Measurements from ENCODE around the gene SEL1L2.

SEL1L2 gene, protein sequence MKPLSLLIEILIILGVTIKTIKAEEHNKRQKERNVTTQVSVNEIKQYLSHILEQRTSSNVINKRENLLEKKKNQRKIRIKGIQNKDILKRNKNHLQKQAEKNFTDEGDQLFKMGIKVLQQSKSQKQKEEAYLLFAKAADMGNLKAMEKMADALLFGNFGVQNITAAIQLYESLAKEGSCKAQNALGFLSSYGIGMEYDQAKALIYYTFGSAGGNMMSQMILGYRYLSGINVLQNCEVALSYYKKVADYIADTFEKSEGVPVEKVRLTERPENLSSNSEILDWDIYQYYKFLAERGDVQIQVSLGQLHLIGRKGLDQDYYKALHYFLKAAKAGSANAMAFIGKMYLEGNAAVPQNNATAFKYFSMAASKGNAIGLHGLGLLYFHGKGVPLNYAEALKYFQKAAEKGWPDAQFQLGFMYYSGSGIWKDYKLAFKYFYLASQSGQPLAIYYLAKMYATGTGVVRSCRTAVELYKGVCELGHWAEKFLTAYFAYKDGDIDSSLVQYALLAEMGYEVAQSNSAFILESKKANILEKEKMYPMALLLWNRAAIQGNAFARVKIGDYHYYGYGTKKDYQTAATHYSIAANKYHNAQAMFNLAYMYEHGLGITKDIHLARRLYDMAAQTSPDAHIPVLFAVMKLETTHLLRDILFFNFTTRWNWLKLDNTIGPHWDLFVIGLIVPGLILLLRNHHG

DNA sequence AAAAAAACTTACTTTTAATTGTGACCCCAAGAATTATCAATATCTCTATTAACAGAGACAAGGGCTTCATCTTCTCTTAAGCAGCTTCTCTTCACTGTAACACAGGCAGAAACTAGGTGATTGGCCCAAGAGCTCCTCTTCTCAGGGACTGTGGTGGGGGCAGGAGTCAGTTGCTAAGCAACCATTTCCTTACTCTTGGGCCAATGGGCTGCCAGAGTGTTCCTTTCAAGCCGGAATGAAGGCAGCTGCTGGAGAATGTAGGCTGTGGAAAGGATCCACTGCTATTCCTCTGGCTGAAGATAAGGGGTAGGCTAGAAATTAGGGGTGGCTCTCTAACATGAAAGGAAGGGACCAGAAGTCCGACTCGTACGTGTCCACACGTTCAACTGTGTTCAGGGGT is at the start of gene SEL1L2:
Gene SEL1L2, minus strand, starts transcription at position 150 of the 400 bp plus-strand sequence. Its CDS starts 80 bp downstream, at position 70.
- Histone ChIP-seq H3K9ac (ENCODE audit: low read depth in 1 of 2, low read length in 2 of 2) (no peak within 1 kb of the TSS), H3K27me3 (ENCODE audit: control insufficient read depth in 2 of 2, insufficient read depth in 2 of 2, low read length in 2 of 2) (no peaks in the 10 kb centered on the region), H3K4me3 (ENCODE audit: low read length in 2 of 2) (no peak within 1 kb of the TSS), H3K36me3 (ENCODE audit: control insufficient read depth in 2 of 2, insufficient read depth in 2 of 2, low read length in 2 of 2) (no peaks in the 10 kb centered on the region), H3K27ac (ENCODE audit: low read depth in 2 of 2, low read length in 2 of 2) (no peak within 1 kb of the TSS), H3K4me1 (ENCODE audit: control insufficient read depth in 2 of 2, insufficient read depth in 2 of 2, low read length in 2 of 2) (no peaks in the 10 kb centered on the region), H3K9me3 (ENCODE audit: control insufficient read depth in 2 of 2, low read length in 2 of 2) (no peaks in the 10 kb centered on the region)

DNA sequence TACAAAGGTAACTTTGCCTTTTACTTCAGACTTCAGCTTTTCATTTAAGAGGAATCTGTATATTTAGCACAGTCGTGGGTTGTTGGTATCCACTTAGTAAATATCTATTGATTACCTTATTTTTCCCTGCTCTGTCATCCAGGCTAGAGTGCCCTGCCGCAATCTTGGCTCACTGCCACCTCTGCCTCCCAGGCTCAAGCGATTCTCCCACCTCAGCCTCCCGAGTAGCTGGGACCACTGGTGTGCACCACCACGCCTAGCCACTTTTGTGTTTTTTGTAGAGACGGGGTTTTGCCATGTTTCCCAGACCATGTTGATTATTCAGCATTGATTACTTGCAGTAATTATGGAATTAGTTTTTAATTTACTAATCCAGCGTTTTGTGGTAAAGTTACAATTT is 46.2 kb upstream of the SEL1L2 start:
- Histone ChIP-seq H3K36me3 (ENCODE audit: control insufficient read depth in 2 of 2, insufficient read depth in 2 of 2, low read length in 2 of 2) (no peaks in the 10 kb centered on the region), H3K4me1 (ENCODE audit: control insufficient read depth in 2 of 2, insufficient read depth in 2 of 2, low read length in 2 of 2) (no peaks in the 10 kb centered on the region), H3K27me3 (ENCODE audit: control insufficient read depth in 2 of 2, insufficient read depth in 2 of 2, low read length in 2 of 2) (no peaks in the 10 kb centered on the region), H3K4me3 (ENCODE audit: low read length in 2 of 2) (no peak overlapping the region), H3K9me3 (ENCODE audit: control insufficient read depth in 2 of 2, low read length in 2 of 2) (no peaks in the 10 kb centered on the region), H3K9ac (ENCODE audit: low read depth in 1 of 2, low read length in 2 of 2) (no peak overlapping the region), H3K27ac (ENCODE audit: low read depth in 2 of 2, low read length in 2 of 2) (no peak overlapping the region)

DNA sequence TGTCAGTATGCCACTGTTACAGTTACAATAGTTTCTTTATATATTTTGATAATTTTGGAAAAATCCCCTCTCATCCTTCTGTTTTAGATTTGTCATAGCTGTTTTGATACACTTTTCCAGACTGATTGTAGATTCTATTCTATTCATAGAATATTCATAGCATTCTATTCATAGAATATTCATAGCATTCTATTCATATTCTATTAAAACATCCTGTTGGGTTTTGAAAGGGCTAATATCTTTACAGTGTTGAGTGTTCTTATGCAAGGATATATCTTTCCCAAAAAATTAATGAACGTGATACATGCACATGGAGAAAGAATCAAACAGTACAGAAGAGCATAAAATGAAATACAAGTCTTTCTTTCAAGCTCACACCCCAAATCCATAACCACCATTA is 42.9 kb upstream of the SEL1L2 start:
- Histone ChIP-seq H3K9me3 (ENCODE audit: control insufficient read depth in 2 of 2, low read length in 2 of 2) (no peaks in the 10 kb centered on the region), H3K9ac (ENCODE audit: low read depth in 1 of 2, low read length in 2 of 2) (no peak overlapping the region), H3K36me3 (ENCODE audit: control insufficient read depth in 2 of 2, insufficient read depth in 2 of 2, low read length in 2 of 2) (no peaks in the 10 kb centered on the region), H3K4me3 (ENCODE audit: low read length in 2 of 2) (no peak overlapping the region), H3K27me3 (ENCODE audit: control insufficient read depth in 2 of 2, insufficient read depth in 2 of 2, low read length in 2 of 2) (no peaks in the 10 kb centered on the region), H3K4me1 (ENCODE audit: control insufficient read depth in 2 of 2, insufficient read depth in 2 of 2, low read length in 2 of 2) (no peaks in the 10 kb centered on the region), H3K27ac (ENCODE audit: low read depth in 2 of 2, low read length in 2 of 2) (no peak overlapping the region)

DNA sequence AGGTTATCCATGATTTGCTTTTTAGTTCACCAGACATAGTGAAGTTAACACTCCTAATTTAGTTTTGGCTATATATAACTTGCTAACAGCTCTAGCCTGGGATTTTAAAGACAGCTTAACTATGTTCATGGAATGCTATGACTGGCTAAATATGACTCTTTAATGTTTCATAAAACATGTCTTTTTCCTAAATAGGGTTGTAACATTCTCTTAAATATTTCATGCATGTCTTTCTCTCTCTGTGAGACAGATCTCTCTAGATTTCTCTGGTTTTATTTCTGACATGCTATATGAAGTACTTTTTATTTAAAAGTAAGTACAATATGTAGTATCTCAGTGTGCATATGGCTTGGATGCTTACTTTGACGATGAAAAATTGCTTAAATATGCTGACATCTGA is 40.6 kb upstream of the SEL1L2 start:
- H3K4me1 ChIP-seq (ENCODE audit: control insufficient read depth in 2 of 2, insufficient read depth in 2 of 2, low read length in 2 of 2): no peaks in the 10 kb centered on the region
- H3K4me3 ChIP-seq (ENCODE audit: low read length in 2 of 2): no peak overlapping the region
- no peaks in the 10 kb centered on the region for H3K27me3 ChIP-seq (ENCODE audit: control insufficient read depth in 2 of 2, insufficient read depth in 2 of 2, low read length in 2 of 2)
- H3K27ac ChIP-seq (ENCODE audit: low read depth in 2 of 2, low read length in 2 of 2): no peak overlapping the region
- H3K9ac ChIP-seq (ENCODE audit: low read depth in 1 of 2, low read length in 2 of 2): no peak overlapping the region
- no peaks in the 10 kb centered on the region for H3K36me3 ChIP-seq (ENCODE audit: control insufficient read depth in 2 of 2, insufficient read depth in 2 of 2, low read length in 2 of 2)
- no peaks in the 10 kb centered on the region for H3K9me3 ChIP-seq (ENCODE audit: control insufficient read depth in 2 of 2, low read length in 2 of 2)

DNA sequence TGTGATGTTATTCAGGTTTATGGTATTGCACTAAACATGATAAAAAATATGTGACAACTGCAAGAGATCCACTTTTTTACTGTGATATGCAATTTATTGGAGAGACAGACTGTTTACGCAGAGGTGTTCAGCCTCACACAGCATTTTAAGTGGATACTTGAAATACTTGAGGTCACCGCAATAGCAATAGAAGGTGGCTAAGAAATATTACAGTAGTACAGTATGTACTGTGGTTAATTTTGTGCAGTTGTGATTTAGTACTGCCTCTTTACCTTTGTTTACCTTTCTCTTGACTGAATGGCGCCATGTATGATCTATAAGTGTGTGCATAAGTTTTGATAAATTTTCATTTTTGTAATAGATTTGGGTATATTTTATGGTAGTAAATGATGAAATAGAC is 22.3 kb upstream of the SEL1L2 start:
- Histone ChIP-seq H3K27ac (ENCODE audit: low read depth in 2 of 2, low read length in 2 of 2) (no peak overlapping the region), H3K4me3 (ENCODE audit: low read length in 2 of 2) (no peak overlapping the region), H3K9ac (ENCODE audit: low read depth in 1 of 2, low read length in 2 of 2) (no peak overlapping the region), H3K36me3 (ENCODE audit: control insufficient read depth in 2 of 2, insufficient read depth in 2 of 2, low read length in 2 of 2) (no peaks in the 10 kb centered on the region), H3K4me1 (ENCODE audit: control insufficient read depth in 2 of 2, insufficient read depth in 2 of 2, low read length in 2 of 2) (no peaks in the 10 kb centered on the region), H3K9me3 (ENCODE audit: control insufficient read depth in 2 of 2, low read length in 2 of 2) (peaks cover 4 to 5% of the 10 kb centered on the region in 2 donors), H3K27me3 (ENCODE audit: control insufficient read depth in 2 of 2, insufficient read depth in 2 of 2, low read length in 2 of 2) (no peaks in the 10 kb centered on the region)

DNA sequence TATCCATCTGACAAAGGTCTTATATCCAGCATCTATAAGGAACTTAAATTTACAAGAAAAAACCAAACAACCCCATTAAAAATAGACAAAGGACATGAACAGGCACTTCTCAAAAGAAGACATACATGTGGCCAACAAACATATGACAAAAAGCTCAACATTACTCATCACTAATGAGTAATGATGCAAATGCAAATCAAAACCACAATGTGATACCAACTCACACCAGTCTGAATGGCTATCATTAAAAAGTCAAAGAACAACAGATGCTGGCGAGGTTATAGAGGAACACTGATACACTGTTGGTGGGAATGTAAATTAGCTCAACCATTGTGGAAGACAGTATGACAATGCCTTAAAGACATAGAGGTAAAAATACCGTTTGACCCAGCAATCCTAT is 18.8 kb upstream of the SEL1L2 start:
- Histone ChIP-seq H3K9me3 (ENCODE audit: control insufficient read depth in 2 of 2, low read length in 2 of 2) (no peaks in the 10 kb centered on the region), H3K9ac (ENCODE audit: low read depth in 1 of 2, low read length in 2 of 2) (no peak overlapping the region), H3K36me3 (ENCODE audit: control insufficient read depth in 2 of 2, insufficient read depth in 2 of 2, low read length in 2 of 2) (no peaks in the 10 kb centered on the region), H3K27me3 (ENCODE audit: control insufficient read depth in 2 of 2, insufficient read depth in 2 of 2, low read length in 2 of 2) (no peaks in the 10 kb centered on the region), H3K4me1 (ENCODE audit: control insufficient read depth in 2 of 2, insufficient read depth in 2 of 2, low read length in 2 of 2) (no peaks in the 10 kb centered on the region), H3K27ac (ENCODE audit: low read depth in 2 of 2, low read length in 2 of 2) (no peak overlapping the region), H3K4me3 (ENCODE audit: low read length in 2 of 2) (no peak overlapping the region)

DNA sequence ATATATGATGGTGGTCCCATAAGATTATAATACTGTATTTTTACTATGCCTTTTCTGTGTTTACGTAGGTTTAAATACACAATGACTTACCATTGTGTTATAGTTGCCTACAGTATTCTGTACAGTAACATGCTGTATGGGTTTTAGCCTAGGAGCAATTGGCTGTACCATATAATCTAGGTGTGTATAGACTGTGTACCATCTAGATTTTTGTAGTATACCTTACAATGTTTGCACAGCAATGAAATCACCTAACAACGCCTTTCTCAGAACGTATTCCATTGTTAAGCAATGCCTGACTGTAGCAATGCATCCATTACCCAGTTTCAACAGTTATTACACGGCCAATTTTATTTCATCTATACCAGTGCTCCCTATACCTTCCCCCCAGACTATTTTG is 15.6 kb upstream of the SEL1L2 start:
- Histone ChIP-seq H3K9me3 (ENCODE audit: control insufficient read depth in 2 of 2, low read length in 2 of 2) (no peaks in the 10 kb centered on the region), H3K36me3 (ENCODE audit: control insufficient read depth in 2 of 2, insufficient read depth in 2 of 2, low read length in 2 of 2) (no peaks in the 10 kb centered on the region), H3K4me3 (ENCODE audit: low read length in 2 of 2) (no peak overlapping the region), H3K27ac (ENCODE audit: low read depth in 2 of 2, low read length in 2 of 2) (no peak overlapping the region), H3K4me1 (ENCODE audit: control insufficient read depth in 2 of 2, insufficient read depth in 2 of 2, low read length in 2 of 2) (no peaks in the 10 kb centered on the region), H3K27me3 (ENCODE audit: control insufficient read depth in 2 of 2, insufficient read depth in 2 of 2, low read length in 2 of 2) (no peaks in the 10 kb centered on the region), H3K9ac (ENCODE audit: low read depth in 1 of 2, low read length in 2 of 2) (no peak overlapping the region)

DNA sequence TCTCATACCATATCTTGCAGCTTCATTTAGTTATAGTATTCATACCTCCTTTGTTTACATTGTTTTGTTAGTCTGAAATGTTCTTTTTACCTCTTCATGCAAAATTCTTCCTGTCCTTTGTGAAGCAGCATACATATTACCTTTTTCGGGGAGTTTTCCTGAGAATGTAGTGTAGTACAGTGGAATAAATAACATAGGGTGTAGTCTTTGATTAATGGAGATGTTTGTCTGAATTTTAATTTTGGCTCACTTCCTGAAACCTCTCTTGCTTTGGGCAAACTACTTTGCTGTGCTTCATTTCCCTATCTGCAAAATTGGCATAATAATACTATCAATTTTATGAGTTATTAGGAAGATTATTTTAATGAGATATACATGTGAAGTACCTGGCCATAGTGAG is 10.5 kb upstream of the SEL1L2 start:
- H3K27ac ChIP-seq (ENCODE audit: low read depth in 2 of 2, low read length in 2 of 2): no peak overlapping the region
- H3K27me3 ChIP-seq (ENCODE audit: control insufficient read depth in 2 of 2, insufficient read depth in 2 of 2, low read length in 2 of 2): no peaks in the 10 kb centered on the region
- no peak overlapping the region for H3K4me3 ChIP-seq (ENCODE audit: low read length in 2 of 2)
- no peaks in the 10 kb centered on the region for H3K36me3 ChIP-seq (ENCODE audit: control insufficient read depth in 2 of 2, insufficient read depth in 2 of 2, low read length in 2 of 2)
- H3K9ac ChIP-seq (ENCODE audit: low read depth in 1 of 2, low read length in 2 of 2): no peak overlapping the region
- H3K4me1 ChIP-seq (ENCODE audit: control insufficient read depth in 2 of 2, insufficient read depth in 2 of 2, low read length in 2 of 2): no peaks in the 10 kb centered on the region
- H3K9me3 ChIP-seq (ENCODE audit: control insufficient read depth in 2 of 2, low read length in 2 of 2): no peaks in the 10 kb centered on the region

DNA sequence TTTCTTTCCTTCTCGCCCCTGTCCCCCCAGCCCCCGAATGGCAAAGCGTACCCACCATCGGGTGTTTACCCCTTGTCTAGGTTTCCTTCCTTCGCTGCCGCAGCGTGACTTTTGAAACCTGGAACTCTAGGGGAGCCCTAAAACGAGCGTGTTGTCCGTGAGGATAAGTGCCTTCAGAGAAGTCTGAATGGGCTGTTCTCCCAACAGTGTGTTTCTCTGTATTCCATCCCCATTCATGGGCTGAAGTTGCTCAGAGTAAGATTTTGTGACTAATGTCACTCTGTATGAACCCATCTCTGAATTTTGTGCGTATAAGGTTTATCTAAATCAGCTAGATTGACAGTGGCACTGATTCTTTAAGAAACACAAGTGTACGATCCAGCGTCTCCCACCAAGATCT is 5.9 kb upstream of the SEL1L2 start:
- H3K36me3 ChIP-seq (ENCODE audit: control insufficient read depth in 2 of 2, insufficient read depth in 2 of 2, low read length in 2 of 2): no peaks in the 10 kb centered on the region
- H3K4me3 ChIP-seq (ENCODE audit: low read length in 2 of 2): peak overlapping the region; percentile 60 to 84
- H3K27ac ChIP-seq (ENCODE audit: low read depth in 2 of 2, low read length in 2 of 2): no peak overlapping the region
- peak overlapping the region in 1 of 2 donors; percentile 65 for H3K9ac ChIP-seq (ENCODE audit: low read depth in 1 of 2, low read length in 2 of 2)
- H3K27me3 ChIP-seq (ENCODE audit: control insufficient read depth in 2 of 2, insufficient read depth in 2 of 2, low read length in 2 of 2): no peaks in the 10 kb centered on the region
- no peaks in the 10 kb centered on the region for H3K9me3 ChIP-seq (ENCODE audit: control insufficient read depth in 2 of 2, low read length in 2 of 2)
- H3K4me1 ChIP-seq (ENCODE audit: control insufficient read depth in 2 of 2, insufficient read depth in 2 of 2, low read length in 2 of 2): no peaks in the 10 kb centered on the region

DNA sequence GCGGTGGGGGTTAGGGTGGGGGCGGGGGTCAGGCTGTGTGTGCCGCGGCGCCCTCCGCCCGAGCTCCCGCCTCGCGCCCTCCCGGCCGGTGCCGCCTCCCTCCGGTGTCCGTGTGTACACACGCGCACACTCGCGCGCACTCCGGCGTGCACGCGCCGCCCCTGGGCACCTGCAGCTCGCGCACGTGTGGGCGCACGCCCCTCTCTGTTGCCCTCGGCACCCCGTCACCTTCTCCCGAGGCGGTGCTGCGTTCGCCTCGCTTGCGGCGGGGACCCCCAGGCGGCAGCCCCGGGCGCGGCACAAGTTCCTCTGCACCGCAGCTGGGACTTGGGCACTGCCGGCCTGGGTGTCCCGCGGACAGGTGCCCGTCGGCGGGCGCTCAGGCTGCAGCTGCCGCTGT is 5.4 kb upstream of the SEL1L2 start:
- no peaks in the 10 kb centered on the region for H3K9me3 ChIP-seq (ENCODE audit: control insufficient read depth in 2 of 2, low read length in 2 of 2)
- H3K9ac ChIP-seq (ENCODE audit: low read depth in 1 of 2, low read length in 2 of 2): peak overlapping the region in 1 of 2 donors; percentile 65
- H3K4me3 ChIP-seq (ENCODE audit: low read length in 2 of 2): peak overlapping the region; percentile 60 to 84
- no peaks in the 10 kb centered on the region for H3K36me3 ChIP-seq (ENCODE audit: control insufficient read depth in 2 of 2, insufficient read depth in 2 of 2, low read length in 2 of 2)
- H3K4me1 ChIP-seq (ENCODE audit: control insufficient read depth in 2 of 2, insufficient read depth in 2 of 2, low read length in 2 of 2): no peaks in the 10 kb centered on the region
- H3K27me3 ChIP-seq (ENCODE audit: control insufficient read depth in 2 of 2, insufficient read depth in 2 of 2, low read length in 2 of 2): no peaks in the 10 kb centered on the region
- H3K27ac ChIP-seq (ENCODE audit: low read depth in 2 of 2, low read length in 2 of 2): peak overlapping the region in 1 of 2 donors; percentile 84

All from mucosa of rectum (tissue), 2 donors.